ENCODE results near the gene CELSR1.

GRCh38 chr22:46359362-46359761 lies 178.1 kb downstream of the CELSR1 start:
- TF ChIP-seq CTCF (IDR thresholded peaks at IDR 0.05 in 8 of 11, conservative IDR thresholded peaks at IDR 0.05 in 3 of 11) (no peak), POLR2A (IDR thresholded peaks at IDR 0.05) (no peak), POLR2AphosphoS5 (IDR thresholded peaks at IDR 0.05) (peak in 1 of 3 donors; percentile 46)

Data from spleen (tissue), 7 donors.